Hepatocyte (in vitro differentiated cells): Measurements from ENCODE around the gene STAB2.

ENCODE experiments used
- EZH2 ChIP-seq: fragments of 200-600 bp; sonication (generic); IDR thresholded peaks from 2 replicates; pipeline ENCODE4 v1.6.1; 2016; ENCODE audit warnings: antibody characterized with exemption, mild to moderate bottlenecking, borderline replicate concordance
- EZH2phosphoT487 ChIP-seq: fragments of 200-600 bp; sonication (generic); IDR thresholded peaks from one replicate; pipeline ENCODE4 v1.6.1; 2018; ENCODE audit warnings: antibody characterized with exemption, mild to moderate bottlenecking, low read depth, moderate library complexity; ENCODE audit not compliant: unreplicated experiment, severe bottlenecking
- TF ChIP-seq, protein P1 (sequence below): fragments of 200-600 bp; sonication (generic); IDR thresholded peaks from 2 replicates; pipeline ENCODE4 v1.5.1; 2016; ENCODE audit warnings: antibody characterized with exemption, mild to moderate bottlenecking; ENCODE audit not compliant: poor library complexity

DNA sequence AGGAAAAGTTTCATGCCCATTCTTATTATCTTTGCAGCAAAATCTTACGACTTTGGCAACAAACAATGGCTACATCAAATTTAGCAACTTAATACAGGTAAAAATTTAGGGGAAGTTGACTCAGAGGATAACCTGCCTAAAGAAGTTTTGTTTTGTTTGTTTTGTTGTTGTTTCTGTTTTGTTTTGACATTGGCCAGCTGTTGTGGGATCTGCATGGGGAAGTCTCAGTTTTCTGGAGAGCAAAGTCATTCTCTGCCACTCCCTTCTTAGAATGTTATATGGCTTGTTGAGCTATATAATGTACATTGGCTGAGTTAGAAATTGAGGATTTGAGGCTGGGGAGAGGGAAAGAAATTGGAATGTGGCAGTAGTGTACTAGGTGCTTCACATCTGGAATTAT lies 144.5 kb downstream of the STAB2 start:
- TF ChIP-seq, protein P1, sequence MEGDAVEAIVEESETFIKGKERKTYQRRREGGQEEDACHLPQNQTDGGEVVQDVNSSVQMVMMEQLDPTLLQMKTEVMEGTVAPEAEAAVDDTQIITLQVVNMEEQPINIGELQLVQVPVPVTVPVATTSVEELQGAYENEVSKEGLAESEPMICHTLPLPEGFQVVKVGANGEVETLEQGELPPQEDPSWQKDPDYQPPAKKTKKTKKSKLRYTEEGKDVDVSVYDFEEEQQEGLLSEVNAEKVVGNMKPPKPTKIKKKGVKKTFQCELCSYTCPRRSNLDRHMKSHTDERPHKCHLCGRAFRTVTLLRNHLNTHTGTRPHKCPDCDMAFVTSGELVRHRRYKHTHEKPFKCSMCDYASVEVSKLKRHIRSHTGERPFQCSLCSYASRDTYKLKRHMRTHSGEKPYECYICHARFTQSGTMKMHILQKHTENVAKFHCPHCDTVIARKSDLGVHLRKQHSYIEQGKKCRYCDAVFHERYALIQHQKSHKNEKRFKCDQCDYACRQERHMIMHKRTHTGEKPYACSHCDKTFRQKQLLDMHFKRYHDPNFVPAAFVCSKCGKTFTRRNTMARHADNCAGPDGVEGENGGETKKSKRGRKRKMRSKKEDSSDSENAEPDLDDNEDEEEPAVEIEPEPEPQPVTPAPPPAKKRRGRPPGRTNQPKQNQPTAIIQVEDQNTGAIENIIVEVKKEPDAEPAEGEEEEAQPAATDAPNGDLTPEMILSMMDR = no peak
- TF ChIP-seq EZH2phosphoT487 (no peak), EZH2 (no peak)
